Stimulated activated CD4-positive, alpha-beta T cell treated with anti-CD3 and anti-CD28 coated beads, Interleukin-4, amount 100 ng/mL, for 24 hours (primary cell): ENCODE results near the gene PAX5.

Experiments
- DNase-seq: peaks from one replicate; pipeline ENCODE4 v3.0.0-alpha.2; 2020

PAX5 gene

GRCh38 chr9:36847781-36848673 is 186.0 kb downstream of the PAX5 start:
- DNase-seq = no peak

GRCh38 chr9:36846621-36847020 is 187.4 kb downstream of the PAX5 start:
- no peak for DNase-seq

- DNase-seq = no peak
These were observed 188.2 kb downstream of the PAX5 start for GRCh38 chr9:36845844-36846243.

- DNase-seq = no peak
These were observed 189.1 kb downstream of the PAX5 start for GRCh38 chr9:36844961-36845360.

- no peak for DNase-seq
These were observed 190.1 kb downstream of the PAX5 start for GRCh38 chr9:36843964-36844363.

GRCh38 chr9:36842560-36843530 is 191.2 kb downstream of the PAX5 start:
- no peak for DNase-seq

- DNase-seq = no peak
These were observed 193.1 kb downstream of the PAX5 start for GRCh38 chr9:36840898-36841536.

- DNase-seq = no peak
These were observed 194.8 kb downstream of the PAX5 start for GRCh38 chr9:36839131-36839885.

- DNase-seq = no peak
These were observed 196.3 kb downstream of the PAX5 start for GRCh38 chr9:36837431-36838405.

- no peak for DNase-seq
These were observed 197.6 kb downstream of the PAX5 start for GRCh38 chr9:36836486-36836885.

- no peak for DNase-seq
These were observed 198.6 kb downstream of the PAX5 start for GRCh38 chr9:36835271-36835996.

GRCh38 chr9:36834736-36835135 is 199.3 kb downstream of the PAX5 start:
- no peak for DNase-seq

- no peak for DNase-seq
These were observed 200.1 kb downstream of the PAX5 start for GRCh38 chr9:36833954-36834353.

GRCh38 chr9:36832164-36832795 is 201.8 kb downstream of the PAX5 start:
- DNase-seq = no peak

- DNase-seq = no peak
These were observed 202.5 kb downstream of the PAX5 start for GRCh38 chr9:36831381-36832161.

GRCh38 chr9:36828611-36829013 is 205.5 kb downstream of the PAX5 start:
- no peak for DNase-seq

- DNase-seq = no peak
These were observed 206.5 kb downstream of the PAX5 start for GRCh38 chr9:36827593-36827992.

- no peak for DNase-seq
These were observed 207.5 kb downstream of the PAX5 start for GRCh38 chr9:36826581-36826980.

- DNase-seq = no peak
These were observed 208.9 kb downstream of the PAX5 start for GRCh38 chr9:36825179-36825578.
